Measurements from ENCODE around the gene CFAP99.

CFAP99 gene

DNA sequence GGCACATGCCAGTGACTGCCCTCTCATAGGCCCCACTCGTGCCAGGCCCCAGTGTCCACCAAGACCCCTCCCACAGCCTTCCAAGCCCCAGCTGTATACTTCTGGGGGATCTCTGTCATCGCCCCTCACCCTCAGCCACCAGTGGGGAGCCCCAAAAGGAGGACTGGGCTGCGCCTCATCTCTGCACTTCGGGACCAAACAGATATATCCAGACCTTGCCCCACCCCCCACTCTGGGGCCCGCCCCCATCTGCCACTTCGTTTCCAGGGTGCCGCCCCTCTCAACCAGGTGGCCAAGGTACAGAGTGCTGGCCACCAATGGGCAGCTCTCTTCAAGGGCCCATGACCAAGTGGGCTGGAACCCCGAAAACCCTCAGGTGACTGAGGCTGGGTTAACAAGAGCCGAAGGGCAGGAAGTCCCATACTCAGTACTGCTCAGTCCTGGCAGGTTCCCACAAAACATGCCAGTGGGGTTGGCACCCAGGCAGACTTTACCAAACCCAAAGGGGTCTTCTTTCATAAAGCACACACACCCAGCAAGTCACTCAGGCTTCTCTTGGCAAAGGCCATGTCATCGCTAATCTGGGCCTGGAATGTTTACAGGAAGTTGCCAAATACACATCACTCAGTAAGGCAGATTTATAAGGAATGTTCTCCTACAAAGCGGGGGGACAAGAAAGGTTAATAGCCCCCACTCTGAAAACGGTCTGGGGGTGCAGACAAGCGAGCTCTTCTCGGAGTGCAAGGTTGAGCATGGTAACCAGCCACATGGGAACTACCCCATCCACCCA is 4.7 kb upstream of the CFAP99 start:
- no peak for TF ChIP-seq CTCF (IDR thresholded peaks at IDR 0.05; ENCODE audit: extremely low read depth, missing control alignments)
- DNase-seq (ENCODE audit: low spot score), result no peak

GRCh38 chr4:2415213-2415612 is 3.5 kb upstream of the CFAP99 start:
- DNase-seq (ENCODE audit: low spot score), result no peak
- TF ChIP-seq CTCF (IDR thresholded peaks at IDR 0.05; ENCODE audit: extremely low read depth, missing control alignments), result no peak

GRCh38 chr4:2415881-2416563 is 2.7 kb upstream of the CFAP99 start:
- no peak for TF ChIP-seq CTCF (IDR thresholded peaks at IDR 0.05; ENCODE audit: extremely low read depth, missing control alignments)
- no peak for DNase-seq (ENCODE audit: low spot score)

DNA sequence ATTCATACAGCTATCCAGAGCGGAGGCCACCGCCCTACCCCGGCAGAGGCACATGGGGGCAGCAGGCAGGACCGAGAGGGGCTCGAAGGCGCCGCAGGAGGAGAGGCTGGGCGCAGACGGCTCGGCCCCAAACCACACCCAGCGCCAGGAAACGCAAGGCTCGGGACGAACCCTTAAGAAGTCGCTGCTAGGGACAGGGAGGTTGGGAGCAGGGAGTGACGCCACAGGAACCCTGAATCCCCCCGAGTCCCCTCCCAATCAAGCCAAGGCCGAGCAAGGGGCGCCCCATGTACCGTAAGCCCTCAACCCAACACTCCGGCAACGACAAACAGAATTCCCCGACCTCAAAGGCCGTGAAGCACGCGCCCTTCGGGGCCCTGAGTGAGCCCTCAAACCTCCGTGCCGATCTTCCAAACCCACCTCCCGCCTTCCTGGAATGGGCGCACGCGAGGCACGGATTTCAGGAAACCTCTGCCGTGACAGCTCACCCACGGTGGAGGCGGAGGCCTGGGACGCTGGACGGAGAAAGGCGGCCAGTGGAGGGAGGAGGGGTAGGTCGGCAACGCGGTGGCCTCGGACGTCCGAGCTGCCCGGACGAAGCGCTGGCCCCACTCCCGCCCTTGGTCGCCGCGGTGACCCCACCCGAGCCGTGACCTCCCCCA is 2.1 kb upstream of the CFAP99 start:
- DNase-seq (ENCODE audit: low spot score), result peak; percentile 30
- TF ChIP-seq CTCF (IDR thresholded peaks at IDR 0.05; ENCODE audit: extremely low read depth, missing control alignments), result no peak

DNA sequence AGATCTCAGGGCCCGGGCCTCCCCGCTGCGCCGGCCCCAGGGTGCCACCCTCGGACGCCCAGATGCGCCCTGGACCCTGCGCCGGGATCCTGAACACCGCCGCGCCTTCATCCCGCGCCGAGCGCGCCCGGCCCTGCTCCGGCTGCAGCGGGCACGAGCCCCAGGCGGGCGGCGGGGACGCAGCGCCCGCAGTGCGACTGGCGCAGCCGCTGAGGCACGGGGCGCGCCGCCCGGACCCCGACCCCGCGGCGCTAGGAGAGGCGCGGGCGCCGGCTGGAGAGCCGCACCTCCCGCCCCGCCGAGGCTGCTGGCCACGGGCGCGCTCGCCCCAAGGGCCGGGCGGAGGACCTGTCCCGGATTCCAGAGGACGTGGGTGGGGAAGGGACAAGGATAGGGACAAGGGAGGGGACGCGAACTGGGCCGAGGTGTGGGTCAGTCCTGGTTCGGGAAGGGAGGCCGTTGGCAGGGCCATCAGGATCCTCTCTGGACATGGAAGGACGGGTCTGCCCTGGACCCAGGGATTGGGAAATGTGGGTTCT is 1.5 kb upstream of the CFAP99 start:
- DNase-seq (ENCODE audit: low spot score), result peak; percentile 27
- TF ChIP-seq CTCF (IDR thresholded peaks at IDR 0.05; ENCODE audit: extremely low read depth, missing control alignments), result no peak

- TF ChIP-seq CTCF (IDR thresholded peaks at IDR 0.05; ENCODE audit: extremely low read depth, missing control alignments), result no peak
- no peak for DNase-seq (ENCODE audit: low spot score)
Observed at GRCh38 chr4:2417765-2418649, 748 bp upstream of the CFAP99 start, which contains the start of gene ZFYVE28. ZFYVE28 (minus strand) TSS chr4:2418645; CDS start chr4:2418323, 322 bp downstream.

Measured in GM20000 (cell line).